HepG2 (cell line): ENCODE measurements around the gene AGRP. TPM values are rescaled to one million over a fixed set of nuclear protein-coding genes. Genes with fewer than 3 reads are reported as not detected.
A peak's percentile ranks its signal among the peaks of the same experiment; 100 is the strongest.

Experiments
- ATAD3A ChIP-seq: sonication (generic); formaldehyde crosslinking; IDR thresholded peaks from 2 replicates; pipeline ENCODE4 v1.4.0; 2020; ENCODE audit warnings: missing genetic modification reagents
- CAMTA2 ChIP-seq: sonication (generic); formaldehyde crosslinking; IDR thresholded peaks from 2 replicates; pipeline ENCODE4 v1.4.0; 2020; ENCODE audit warnings: mild to moderate bottlenecking, missing genetic modification reagents, borderline replicate concordance
- FOXA3 ChIP-seq: IDR thresholded peaks from 2 replicates; pipeline ENCODE4 v1.6.1; 2016; ENCODE audit warnings: missing genetic modification reagents, missing compliant biosample characterization
- GATAD2A ChIP-seq: IDR thresholded peaks from 2 replicates; pipeline ENCODE4 v1.6.1; 2016
- GLI4 ChIP-seq: sonication (generic); formaldehyde crosslinking; IDR thresholded peaks from 2 replicates; pipeline ENCODE4 v1.5.1; 2020; ENCODE audit warnings: missing genetic modification reagents, mild to moderate bottlenecking, moderate library complexity, borderline replicate concordance
- ISL2 ChIP-seq: sonication (generic); formaldehyde crosslinking; IDR thresholded peaks from 2 replicates; pipeline ENCODE4 v1.5.0; 2020; ENCODE audit warnings: missing genetic modification reagents
- KAT7 ChIP-seq: IDR thresholded peaks from 2 replicates; pipeline ENCODE4 v1.6.1; 2018; ENCODE audit warnings: borderline replicate concordance, missing compliant biosample characterization
- MED1 ChIP-seq: sonication (generic); formaldehyde crosslinking; IDR thresholded peaks from 2 replicates; pipeline ENCODE4 v1.4.0; 2020; ENCODE audit warnings: missing genetic modification reagents
- RXRA ChIP-seq: sonication (generic); formaldehyde crosslinking; IDR thresholded peaks from 2 replicates; pipeline ENCODE4 v1.5.1; 2020; ENCODE audit warnings: missing genetic modification reagents
- TBL1XR1 ChIP-seq: fragments of 150-350 bp; IDR thresholded peaks from 2 replicates; pipeline ENCODE4 v1.6.1; 2014; ENCODE audit warnings: borderline replicate concordance, low read length; ENCODE audit not compliant: partially characterized antibody
- ZNF225 ChIP-seq: sonication (generic); formaldehyde crosslinking; IDR thresholded peaks from 2 replicates; pipeline ENCODE4 v1.4.0; 2020; ENCODE audit warnings: mild to moderate bottlenecking, missing genetic modification reagents
- ZNF501 ChIP-seq: sonication (generic); formaldehyde crosslinking; IDR thresholded peaks from 2 replicates; pipeline ENCODE4 v1.5.1; 2020; ENCODE audit warnings: mild to moderate bottlenecking, moderate library complexity, missing genetic modification reagents
- ZNF543 ChIP-seq: sonication (generic); formaldehyde crosslinking; IDR thresholded peaks from 2 replicates; pipeline ENCODE4 v1.4.0; 2020; ENCODE audit warnings: mild to moderate bottlenecking, missing genetic modification reagents
- ZNF619 ChIP-seq: sonication (generic); formaldehyde crosslinking; IDR thresholded peaks from 2 replicates; pipeline ENCODE4 v1.4.0; 2020; ENCODE audit warnings: mild to moderate bottlenecking, missing genetic modification reagents
- ZNF788 ChIP-seq: sonication (generic); formaldehyde crosslinking; IDR thresholded peaks from 2 replicates; pipeline ENCODE4 v1.5.0; 2020; ENCODE audit warnings: mild to moderate bottlenecking, missing genetic modification reagents, borderline replicate concordance
- polyA plus RNA-seq, 8 experiments: library from polyadenylated mRNA; depleted of rRNA in 3 of 8; stranded (reverse) in 7 of 8; unstranded in 1 of 8; fragments of >200 nt; fragmentation: Illumina TruSeq in 4 of 8; extraction: Trizol in 4 of 8; gene quantifications; 2 replicates each; pipeline versions ENCODE4 v1.2.1 to v1.2.3, GENCODE V29; 2011 to 2016; ENCODE audit warnings: low read depth in 4 of 8, missing spikeins in 1 of 8, mixed read lengths in 1 of 8; ENCODE audit not compliant: insufficient read depth in 1 of 8
- total RNA-seq, 5 experiments: library from RNA; depleted of rRNA; stranded (reverse); fragments of >200 nt; fragmentation: Illumina TruSeq; extraction: Trizol; gene quantifications; 2 replicates each; pipeline ENCODE4 v1.2.3, GENCODE V29; 2016; ENCODE audit warnings: low read depth in 1 of 5
- TF ChIP-seq, protein P1 (sequence below): sonication (generic); formaldehyde crosslinking; IDR thresholded peaks from 2 replicates; pipeline ENCODE4 v1.4.0; 2020; ENCODE audit warnings: missing genetic modification reagents
- TF ChIP-seq, protein P2 (sequence below): IDR thresholded peaks from 2 replicates; pipeline ENCODE4 v1.6.1; 2012; ENCODE audit warnings: inconsistent platforms
- TF ChIP-seq, protein P3 (sequence below): sonication (generic); formaldehyde crosslinking; IDR thresholded peaks from 2 replicates; pipeline ENCODE4 v1.5.0; 2020; ENCODE audit warnings: mild to moderate bottlenecking, missing genetic modification reagents, borderline replicate concordance
- TF ChIP-seq, protein P4 (sequence below): sonication (generic); formaldehyde crosslinking; IDR thresholded peaks from 2 replicates; pipeline ENCODE4 v1.9.0; 2021; ENCODE audit warnings: mild to moderate bottlenecking, missing genetic modification reagents

Gene AGRP
- total and polyA plus RNA-seq, 2 of the 13 experiments (the other 11 are each of a cell fraction or from before 2014, with no cell fraction given) = not detected

DNA sequence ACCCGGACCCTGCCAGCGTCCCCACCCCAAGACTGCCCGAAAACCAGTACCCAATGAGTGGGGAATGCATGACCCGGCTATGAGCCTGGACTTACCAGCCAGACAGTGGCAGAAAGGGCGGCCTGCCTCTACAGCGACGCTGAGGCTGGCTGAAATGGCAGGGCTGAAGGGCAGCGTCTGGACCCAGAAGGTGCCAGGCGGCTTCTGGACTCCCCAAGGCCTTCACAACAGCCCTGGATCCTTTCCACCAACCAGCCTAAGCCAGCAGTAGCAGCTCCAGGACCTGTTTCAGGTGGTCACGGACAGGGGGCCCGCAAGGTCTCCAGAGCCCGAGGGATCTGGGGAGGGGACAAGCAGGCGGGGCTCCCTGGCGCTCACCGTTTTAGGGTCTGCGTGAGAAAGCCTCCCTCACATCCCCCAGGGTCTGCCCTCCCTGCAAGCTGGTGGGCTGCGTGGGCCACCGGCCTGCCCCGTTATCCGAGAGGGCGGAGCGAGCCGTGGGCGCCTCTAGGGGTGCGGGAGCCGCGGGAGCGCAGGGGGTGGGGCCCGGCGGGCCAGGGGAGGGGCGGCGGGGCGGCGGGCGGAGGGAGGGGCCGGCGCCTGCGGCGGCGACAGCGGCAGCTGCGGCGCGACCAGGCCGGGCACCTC, 45.0 kb upstream of the AGRP start, which contains the start of gene RIPOR1 (continued):
- TF ChIP-seq, protein P1, sequence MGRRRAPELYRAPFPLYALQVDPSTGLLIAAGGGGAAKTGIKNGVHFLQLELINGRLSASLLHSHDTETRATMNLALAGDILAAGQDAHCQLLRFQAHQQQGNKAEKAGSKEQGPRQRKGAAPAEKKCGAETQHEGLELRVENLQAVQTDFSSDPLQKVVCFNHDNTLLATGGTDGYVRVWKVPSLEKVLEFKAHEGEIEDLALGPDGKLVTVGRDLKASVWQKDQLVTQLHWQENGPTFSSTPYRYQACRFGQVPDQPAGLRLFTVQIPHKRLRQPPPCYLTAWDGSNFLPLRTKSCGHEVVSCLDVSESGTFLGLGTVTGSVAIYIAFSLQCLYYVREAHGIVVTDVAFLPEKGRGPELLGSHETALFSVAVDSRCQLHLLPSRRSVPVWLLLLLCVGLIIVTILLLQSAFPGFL (CRISPR knock-in tag) = no peak
- TF ChIP-seq ZNF619 (0 out of 2 replicates have a peak, but pooled peaks have one; percentile 65), FOXA3 (0 out of 2 replicates have a peak, but pooled peaks have one; percentile 2), ZNF225 (peak; percentile 30; the same call in 1 of the 2 replicates), ISL2 (CRISPR knock-in tag) (0 out of 2 replicates have a peak, but pooled peaks have one; percentile 44), ATAD3A (CRISPR knock-in tag) (0 out of 2 replicates have a peak, but pooled peaks have one; percentile 51), ZNF501 (CRISPR knock-in tag) (peak; percentile 35; the same call in 1 of the 2 replicates), ZNF543 (CRISPR knock-in tag) (0 out of 2 replicates have a peak, but pooled peaks have one; percentile 64), MED1 (CRISPR knock-in tag) (0 out of 2 replicates have a peak, but pooled peaks have one; percentile 1), ZNF788 (CRISPR knock-in tag) (peak; percentile 79; the same call in 1 of the 2 replicates), GLI4 (CRISPR knock-in tag) (0 out of 2 replicates have a peak, but pooled peaks have one; percentile 0), GATAD2A (CRISPR knock-in tag) (peak; percentile 35; the same call in 1 of the 2 replicates), TBL1XR1 (no peak), CAMTA2 (CRISPR knock-in tag) (peak; percentile 4; the same call in 1 of the 2 replicates), RXRA (0 out of 2 replicates have a peak, but pooled peaks have one; percentile 39), KAT7 (CRISPR knock-in tag) (0 out of 2 replicates have a peak, but pooled peaks have one; percentile 47)
- TF ChIP-seq, protein P2, sequence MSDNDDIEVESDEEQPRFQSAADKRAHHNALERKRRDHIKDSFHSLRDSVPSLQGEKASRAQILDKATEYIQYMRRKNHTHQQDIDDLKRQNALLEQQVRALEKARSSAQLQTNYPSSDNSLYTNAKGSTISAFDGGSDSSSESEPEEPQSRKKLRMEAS = peak; percentile 22
- TF ChIP-seq, protein P3, sequence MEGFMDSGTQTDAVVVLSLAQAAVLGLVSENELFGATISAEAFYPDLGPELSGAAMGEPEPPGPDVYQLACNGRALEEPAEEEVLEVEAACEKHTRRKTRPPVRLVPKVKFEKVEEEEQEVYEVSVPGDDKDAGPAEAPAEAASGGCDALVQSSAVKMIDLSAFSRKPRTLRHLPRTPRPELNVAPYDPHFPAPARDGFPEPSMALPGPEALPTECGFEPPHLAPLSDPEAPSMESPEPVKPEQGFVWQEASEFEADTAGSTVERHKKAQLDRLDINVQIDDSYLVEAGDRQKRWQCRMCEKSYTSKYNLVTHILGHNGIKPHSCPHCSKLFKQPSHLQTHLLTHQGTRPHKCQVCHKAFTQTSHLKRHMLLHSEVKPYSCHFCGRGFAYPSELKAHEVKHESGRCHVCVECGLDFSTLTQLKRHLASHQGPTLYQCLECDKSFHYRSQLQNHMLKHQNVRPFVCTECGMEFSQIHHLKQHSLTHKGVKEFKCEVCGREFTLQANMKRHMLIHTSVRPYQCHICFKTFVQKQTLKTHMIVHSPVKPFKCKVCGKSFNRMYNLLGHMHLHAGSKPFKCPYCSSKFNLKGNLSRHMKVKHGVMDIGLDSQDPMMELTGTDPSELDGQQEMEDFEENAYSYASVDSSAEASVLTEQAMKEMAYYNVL = 0 out of 2 replicates have a peak, but pooled peaks have one; percentile 62
- TF ChIP-seq, protein P4, sequence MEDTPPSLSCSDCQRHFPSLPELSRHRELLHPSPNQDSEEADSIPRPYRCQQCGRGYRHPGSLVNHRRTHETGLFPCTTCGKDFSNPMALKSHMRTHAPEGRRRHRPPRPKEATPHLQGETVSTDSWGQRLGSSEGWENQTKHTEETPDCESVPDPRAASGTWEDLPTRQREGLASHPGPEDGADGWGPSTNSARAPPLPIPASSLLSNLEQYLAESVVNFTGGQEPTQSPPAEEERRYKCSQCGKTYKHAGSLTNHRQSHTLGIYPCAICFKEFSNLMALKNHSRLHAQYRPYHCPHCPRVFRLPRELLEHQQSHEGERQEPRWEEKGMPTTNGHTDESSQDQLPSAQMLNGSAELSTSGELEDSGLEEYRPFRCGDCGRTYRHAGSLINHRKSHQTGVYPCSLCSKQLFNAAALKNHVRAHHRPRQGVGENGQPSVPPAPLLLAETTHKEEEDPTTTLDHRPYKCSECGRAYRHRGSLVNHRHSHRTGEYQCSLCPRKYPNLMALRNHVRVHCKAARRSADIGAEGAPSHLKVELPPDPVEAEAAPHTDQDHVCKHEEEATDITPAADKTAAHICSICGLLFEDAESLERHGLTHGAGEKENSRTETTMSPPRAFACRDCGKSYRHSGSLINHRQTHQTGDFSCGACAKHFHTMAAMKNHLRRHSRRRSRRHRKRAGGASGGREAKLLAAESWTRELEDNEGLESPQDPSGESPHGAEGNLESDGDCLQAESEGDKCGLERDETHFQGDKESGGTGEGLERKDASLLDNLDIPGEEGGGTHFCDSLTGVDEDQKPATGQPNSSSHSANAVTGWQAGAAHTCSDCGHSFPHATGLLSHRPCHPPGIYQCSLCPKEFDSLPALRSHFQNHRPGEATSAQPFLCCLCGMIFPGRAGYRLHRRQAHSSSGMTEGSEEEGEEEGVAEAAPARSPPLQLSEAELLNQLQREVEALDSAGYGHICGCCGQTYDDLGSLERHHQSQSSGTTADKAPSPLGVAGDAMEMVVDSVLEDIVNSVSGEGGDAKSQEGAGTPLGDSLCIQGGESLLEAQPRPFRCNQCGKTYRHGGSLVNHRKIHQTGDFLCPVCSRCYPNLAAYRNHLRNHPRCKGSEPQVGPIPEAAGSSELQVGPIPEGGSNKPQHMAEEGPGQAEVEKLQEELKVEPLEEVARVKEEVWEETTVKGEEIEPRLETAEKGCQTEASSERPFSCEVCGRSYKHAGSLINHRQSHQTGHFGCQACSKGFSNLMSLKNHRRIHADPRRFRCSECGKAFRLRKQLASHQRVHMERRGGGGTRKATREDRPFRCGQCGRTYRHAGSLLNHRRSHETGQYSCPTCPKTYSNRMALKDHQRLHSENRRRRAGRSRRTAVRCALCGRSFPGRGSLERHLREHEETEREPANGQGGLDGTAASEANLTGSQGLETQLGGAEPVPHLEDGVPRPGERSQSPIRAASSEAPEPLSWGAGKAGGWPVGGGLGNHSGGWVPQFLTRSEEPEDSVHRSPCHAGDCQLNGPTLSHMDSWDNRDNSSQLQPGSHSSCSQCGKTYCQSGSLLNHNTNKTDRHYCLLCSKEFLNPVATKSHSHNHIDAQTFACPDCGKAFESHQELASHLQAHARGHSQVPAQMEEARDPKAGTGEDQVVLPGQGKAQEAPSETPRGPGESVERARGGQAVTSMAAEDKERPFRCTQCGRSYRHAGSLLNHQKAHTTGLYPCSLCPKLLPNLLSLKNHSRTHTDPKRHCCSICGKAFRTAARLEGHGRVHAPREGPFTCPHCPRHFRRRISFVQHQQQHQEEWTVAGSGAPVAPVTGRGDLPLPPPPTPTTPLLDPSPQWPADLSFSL (CRISPR knock-in tag) = 0 out of 2 replicates have a peak, but pooled peaks have one; percentile 1
